Fibroblast of skin of right biceps (primary cell): ENCODE results near the gene SCFD2.
A peak's percentile ranks its signal among the peaks of the same experiment; 100 is the strongest.
"Not testable (repeated sequence)": the region's sequence is repeated elsewhere in the genome, so short reads cannot be mapped to it uniquely, and the experiment has no call there.

ENCODE experiments used
- DNase-seq: peaks from one replicate; pipeline ENCODE4 v3.0.0-alpha.2; 2013

Gene SCFD2

DNA sequence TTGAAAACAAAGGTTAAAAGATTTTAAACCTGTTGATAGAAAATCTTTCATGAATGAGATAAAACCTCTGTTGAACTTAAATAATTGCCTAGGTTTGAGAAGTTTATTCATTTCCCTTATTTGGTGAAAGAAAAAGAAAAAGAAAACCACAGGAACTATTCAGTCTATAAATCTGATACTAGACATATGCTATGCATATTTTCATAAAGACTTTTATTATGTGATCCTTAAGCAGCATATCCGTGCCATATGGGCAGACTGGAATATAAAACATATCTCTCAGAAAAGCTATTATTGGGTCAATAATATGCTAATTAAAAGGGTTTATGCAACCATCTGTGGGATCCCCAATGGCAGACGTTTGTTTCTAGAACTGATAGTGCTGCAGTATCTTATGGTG is 325.0 kb downstream of the SCFD2 start:
- peak; percentile 51 for DNase-seq

DNA sequence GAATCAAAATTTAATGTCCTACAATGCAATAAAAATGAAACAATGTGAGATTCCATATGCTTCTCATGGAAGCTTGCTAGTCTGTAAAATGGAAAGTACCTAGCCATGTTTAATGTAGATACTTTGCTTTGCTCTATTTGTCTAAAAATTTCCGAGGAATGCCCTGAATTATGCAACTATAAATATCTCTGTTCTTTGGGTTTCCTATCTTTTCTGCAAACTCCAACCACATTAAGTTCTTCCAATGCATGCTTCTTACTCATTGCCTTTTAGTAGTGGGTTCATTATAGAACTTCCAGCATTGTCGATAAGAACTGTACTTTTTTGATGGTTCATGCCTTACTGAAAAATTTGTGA is 325.4 kb downstream of the SCFD2 start:
- DNase-seq = peak; percentile 69

DNA sequence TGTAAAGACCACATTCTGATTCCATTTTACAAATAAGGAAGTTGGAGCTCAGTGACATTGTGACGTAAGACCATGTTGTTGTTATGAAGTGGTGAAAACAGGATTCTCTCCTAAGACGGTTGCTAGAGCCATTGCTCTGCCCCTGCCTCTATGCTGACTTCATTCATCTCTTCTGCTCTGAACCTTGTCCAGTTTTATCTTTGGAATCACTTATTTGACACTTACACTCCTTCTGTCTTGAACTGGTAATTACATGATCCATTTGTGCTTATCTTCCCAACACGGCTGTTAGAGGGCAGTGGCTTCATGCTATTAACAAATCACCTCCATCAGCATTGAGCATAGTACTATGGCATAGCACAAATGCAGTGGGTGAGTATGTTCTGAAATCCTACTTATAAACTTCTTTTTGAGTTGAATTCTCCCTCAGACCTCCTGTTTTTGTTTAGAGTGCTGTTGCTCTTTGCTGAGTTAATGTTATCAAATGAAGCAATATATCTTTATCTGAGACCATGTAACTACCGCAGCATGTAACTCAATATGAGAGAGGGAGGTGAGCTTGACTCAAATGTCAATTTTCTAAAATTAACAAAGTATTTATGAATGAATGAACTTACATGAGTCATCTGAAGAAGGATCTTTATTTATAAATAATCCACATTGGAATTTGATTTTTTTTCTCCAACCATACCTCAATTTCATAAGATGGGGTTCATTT is 326.0 kb downstream of the SCFD2 start:
- DNase-seq = no peak

DNA sequence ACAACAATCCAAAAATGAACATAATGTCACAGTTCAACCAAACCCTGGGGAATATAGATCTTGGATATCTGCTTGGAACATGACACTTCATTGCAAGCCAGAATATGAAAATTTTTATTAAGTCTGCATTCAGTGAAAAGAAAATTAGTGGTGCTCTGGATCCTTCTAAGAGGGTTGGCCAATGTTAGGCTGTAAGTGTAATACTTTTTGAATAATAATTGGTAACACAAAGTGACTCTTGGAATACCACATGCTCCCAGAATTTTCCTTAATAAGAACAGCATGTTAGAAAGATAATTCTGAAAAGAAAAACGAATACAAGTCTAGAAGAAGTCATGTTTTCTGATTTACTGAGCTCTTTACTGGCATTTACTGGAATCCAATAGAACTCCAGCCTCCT is 328.0 kb downstream of the SCFD2 start:
- DNase-seq = no peak

DNA sequence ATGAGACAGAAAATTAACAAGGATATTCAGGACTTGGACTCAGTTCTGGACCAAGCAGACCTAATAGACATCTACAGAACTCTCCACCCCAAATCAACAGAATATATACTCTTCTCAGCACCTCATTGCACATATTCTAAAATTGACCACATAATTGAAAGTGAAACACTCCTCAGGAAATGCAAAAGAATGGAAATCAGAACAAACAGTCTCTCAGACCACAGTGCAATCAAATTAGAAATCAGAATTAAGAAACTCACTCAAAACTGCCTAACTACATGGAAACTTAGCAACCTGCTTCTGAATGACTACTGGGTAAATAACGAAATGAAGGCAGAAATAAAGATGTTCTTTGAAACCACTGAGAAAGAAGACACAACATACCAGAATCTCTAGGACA is 333.0 kb downstream of the SCFD2 start:
- DNase-seq = not testable (repeated sequence)

DNA sequence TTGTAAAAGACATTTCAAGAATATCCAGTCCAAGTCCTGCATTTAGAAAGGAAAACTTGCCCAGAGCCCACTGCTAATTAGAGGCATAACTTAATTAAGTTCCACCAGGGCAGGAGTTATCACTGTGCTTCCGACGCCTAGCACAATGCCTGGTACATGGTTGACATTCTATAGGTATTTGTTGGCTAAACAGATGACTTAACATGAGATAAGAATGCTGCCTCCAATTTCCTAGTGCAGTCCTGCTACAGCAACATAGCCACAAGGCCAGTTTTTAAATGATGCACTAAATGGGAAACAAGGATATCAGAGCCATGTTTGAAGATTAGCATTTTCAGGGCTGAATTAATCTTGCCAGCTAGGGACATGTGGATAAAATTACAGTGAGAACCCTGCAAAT is 339.6 kb downstream of the SCFD2 start:
- DNase-seq = no peak

DNA sequence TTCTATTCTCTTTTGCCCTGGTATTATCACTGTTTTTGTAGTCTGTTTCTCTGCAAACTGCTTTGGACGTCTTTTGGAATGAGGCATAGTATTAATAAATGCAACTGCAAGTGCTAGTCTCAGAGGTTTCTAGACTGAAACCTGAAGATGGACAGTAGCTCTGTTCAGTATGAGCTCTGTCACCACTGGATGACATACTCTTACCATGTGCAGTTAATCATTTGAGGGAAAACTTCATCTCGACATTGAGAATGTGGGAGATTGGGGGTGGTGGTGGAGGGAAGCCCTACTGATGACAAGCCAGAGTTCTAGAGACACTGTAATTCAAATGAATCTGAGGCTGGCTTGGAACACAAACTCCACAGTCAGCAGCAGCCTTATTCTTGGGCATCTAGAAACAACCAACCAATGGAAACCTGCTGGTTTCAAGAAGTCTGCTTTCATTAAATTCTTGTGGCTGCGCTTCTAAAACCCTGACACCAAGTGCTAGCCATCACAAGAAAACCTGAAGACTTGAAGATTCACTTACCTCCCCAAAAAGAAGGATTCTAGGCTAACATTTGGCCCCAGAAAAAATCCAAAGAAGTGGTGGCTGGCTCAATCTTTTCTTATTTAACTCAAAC is 342.1 kb downstream of the SCFD2 start:
- peak; percentile 59 for DNase-seq

DNA sequence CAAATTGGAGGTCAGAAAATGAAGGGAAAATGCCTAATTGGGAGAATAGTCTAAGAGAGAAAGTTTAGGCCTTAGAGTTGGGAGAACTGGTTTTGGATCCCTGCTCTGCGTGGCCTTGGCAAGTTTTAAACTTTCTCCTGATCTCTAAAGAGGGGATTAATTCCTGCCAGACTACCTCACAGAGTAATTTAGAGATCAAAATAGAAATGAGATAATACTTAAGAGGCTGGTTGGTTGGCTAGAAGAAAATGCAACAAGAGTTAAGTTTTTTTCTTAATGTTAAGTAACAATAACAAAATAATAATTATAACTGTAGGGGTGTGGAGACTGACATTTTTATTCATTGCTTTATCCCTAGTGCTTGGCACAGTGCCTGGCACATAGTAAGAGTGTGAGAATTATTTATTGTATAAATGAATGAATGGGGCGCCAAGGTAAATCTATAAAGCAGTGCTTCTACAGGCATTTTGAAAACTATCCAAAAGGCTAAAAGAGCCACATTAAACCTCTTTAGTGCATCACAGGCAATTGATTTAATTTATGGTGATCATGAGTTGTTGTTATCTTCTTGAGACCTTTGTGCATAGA is 343.3 kb downstream of the SCFD2 start:
- DNase-seq = no peak

DNA sequence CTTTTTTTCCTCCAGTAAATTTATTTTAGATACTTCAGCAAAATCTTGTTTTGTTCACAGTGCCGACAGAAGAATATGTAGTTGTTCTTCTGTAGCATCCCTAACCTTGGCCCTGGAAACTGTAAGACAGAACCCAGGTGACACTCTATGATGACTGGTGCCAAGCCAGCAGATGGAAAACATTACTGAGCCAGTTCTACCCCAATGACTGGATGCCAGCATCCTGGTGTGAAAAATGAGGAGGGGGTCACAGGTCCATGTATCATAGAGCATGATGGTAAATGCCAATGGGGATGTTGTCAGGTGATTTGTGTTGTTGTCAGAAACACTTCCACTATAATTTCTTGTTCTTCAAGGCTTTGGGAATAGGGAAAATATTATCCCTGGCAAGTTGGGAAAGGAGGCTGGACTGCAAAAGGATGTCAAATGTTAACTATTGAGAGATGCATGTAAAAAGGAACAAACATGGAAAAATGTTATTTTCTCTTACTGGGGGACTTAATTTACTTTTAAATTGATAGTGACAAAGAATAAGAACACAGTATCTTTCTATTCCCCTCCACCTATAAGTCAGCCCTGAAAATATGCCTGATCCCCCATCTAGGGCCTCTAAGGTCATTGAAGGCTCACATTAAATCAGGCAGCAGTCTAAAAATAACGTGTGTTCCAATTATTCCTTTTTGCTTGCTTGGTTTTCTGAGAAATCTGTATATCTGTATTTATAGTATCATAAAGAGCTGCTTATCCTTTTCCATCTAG is 343.9 kb downstream of the SCFD2 start:
- DNase-seq = no peak

DNA sequence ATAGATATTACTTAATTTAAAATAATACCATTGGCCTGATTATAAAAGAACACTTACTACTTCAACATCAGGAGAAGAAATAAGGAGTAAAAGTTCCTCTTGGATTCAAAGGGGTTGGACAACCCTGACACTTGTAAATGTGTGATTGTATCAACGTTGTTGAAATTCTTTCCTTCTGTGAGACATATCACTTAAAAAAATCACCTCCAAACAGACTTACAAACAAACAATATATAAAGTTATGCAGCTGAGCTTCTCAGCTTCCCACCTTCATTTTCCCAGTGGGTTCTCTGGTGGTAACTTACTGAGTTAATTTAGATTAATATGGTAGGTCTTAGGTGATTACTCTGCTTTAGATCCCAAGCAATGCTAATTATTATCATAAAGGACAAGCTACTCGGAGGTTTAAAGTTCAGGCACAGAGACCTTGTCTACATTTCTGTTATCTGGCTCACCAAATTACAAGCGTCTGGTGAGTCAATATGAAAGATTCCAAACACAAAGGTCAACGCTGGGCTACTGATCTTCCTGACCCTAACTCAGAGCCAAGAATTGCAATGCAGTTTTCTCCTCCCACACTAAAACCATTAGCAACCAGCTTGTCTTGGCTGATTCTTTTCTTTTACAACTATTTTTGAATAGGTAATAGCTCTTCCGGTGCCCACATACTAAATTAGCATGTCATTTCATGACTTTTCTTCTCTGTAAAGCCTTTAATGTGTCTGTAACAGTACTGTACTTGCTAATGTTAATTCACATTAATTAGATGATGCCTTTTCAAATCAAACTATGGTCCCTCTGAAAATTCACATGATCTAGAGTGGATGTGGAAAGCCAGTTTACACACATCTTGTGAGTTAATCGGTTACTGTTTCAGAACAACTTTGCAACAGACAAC is 346.1 kb downstream of the SCFD2 start:
- peak; percentile 83 for DNase-seq

DNA sequence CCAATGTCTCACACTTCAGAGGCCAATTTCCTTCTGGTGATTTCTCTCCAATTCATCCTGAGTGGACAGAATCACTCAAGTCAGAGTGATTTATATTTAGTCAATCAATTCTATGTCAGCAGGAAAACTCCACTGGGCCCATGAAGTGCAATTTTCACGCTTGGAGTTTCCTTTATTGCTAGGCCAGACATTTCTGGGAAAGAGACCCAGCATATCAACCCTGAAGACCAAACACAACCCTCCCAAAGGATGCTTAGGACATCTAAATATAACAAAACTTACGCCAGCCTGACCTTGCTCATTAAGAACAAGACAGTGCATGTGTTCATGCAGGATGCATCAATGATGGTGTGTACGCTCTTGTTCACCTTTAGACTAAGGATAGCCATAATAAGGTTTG is 347.4 kb downstream of the SCFD2 start:
- DNase-seq = no peak

DNA sequence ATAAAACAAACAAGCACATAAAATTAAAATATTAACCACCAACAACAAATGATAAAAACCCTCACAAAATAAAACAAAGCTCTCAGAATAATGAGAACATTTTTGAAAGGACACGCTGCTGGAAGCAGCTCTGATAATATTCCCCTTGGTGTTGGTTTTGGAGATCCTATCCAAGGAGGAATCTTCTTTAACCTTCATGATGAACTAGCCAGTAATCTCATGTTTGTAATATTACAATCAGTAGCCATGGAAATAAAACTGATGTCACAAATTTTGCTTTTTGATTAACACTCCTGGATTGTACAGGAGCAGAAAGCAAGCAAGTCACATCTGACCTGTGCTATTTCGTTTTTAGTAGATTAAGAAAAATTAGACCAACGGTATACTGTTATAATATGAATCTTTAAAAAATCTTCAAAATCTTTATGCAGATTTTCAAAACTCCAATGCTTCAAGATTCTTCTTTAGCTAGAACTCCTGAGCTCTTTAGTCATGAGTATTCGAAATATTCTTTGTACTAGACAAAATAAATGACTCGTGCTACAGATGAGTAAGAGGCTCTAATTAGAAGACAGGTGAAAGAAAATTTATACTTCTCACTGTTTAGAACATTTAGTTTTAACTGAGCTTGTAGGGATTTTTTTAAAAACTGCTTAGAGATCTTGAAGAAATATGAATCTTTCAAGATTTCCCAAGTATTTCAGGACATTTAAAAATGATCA is 349.6 kb downstream of the SCFD2 start:
- DNase-seq = peak; percentile 52

DNA sequence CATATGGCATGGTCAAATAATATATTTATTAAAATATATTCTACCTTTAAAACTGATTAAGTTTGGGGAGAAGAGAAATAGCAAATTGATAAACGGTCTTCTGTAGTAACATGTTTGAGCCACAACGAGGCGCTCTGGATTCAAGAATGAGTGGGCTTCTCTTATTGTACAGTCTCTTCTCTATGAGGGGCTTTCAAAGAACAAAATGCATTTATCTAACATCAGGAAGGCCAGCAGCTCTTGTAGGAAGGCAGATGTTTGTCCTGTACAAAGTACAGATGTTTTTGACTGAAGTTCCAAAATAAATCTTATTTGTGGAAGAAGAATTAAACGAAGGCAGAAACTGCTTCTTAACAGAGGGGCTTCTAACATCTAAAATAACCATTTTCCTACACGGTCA is 350.2 kb downstream of the SCFD2 start:
- peak; percentile 70 for DNase-seq

DNA sequence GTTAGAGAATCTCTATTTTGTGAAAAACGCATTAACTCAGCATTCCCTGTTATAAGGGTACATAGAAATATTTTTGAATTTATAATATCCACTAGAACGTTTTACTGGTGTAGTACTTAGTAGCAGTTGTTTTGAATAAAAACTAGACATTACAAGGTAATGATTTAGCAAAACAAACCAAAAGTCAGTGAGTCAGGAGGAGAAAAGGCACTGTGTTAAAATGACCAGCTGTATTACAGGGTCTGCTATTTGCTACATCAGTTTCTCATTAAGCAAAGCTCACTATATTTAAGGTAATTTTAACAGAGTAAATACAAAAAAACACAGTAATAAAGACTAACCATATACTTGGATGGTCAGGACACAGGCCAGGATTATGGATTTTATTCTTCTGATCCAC is 351.0 kb downstream of the SCFD2 start:
- DNase-seq = peak; percentile 41

DNA sequence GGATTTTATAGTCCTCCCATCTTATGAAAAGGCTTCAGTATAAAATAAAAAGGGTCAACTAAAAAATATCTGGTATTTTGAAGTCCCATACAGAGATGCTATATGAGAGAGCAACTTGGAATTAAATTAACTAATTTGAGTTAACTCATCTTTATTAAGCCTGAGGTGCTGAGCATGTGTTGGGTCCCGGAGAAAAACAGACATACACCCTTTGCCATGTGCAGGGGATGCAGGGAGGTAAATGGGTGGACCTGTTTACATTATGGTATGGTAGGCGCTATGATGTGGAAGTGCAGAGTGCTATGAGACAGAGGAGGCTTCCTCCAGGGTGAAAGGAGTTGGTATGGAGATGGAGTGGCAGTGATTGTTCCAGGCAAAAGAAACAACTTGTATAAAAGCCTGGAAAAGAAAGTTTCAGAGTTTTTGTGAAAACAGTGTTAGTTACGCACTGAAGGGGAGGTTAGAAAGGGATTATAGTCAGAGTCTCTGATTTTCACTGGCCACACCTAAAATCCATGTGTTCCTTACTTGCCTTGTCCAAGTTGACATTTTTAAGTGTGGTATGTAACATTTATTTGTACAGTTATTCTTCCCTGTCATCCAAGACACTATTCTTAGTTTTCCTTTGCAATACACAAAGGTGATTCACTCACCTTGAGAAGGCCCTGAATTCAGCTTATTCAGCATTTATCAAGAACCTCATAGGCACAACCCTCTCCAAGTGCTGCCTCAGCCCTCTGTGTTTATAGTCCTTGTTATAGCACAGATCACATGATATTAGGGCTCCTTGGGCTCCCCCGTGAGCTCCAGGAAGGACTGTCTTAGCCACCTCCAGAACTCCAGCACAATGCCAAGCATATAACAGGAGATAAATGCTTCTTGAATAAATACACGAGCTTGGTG is 351.7 kb downstream of the SCFD2 start:
- no peak for DNase-seq

DNA sequence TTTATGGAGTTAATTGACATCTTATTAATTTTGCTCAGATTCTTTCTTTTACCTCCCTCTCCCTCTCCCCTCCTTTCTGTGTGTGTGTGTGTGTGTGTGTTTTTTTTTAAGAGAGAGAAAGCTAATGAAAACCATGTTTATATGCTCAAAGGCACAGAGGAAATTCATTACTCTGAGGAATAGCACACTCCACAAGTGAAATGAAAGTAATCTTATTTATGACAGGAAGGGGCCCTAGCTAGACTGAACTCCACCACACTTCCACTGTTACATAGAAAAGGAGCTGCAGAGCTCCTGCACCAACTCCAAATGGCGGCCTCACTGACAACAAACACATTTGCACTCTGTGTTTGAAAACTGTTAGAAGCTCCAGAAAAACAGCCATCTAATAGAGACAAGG is 353.1 kb downstream of the SCFD2 start:
- peak; percentile 69 for DNase-seq

DNA sequence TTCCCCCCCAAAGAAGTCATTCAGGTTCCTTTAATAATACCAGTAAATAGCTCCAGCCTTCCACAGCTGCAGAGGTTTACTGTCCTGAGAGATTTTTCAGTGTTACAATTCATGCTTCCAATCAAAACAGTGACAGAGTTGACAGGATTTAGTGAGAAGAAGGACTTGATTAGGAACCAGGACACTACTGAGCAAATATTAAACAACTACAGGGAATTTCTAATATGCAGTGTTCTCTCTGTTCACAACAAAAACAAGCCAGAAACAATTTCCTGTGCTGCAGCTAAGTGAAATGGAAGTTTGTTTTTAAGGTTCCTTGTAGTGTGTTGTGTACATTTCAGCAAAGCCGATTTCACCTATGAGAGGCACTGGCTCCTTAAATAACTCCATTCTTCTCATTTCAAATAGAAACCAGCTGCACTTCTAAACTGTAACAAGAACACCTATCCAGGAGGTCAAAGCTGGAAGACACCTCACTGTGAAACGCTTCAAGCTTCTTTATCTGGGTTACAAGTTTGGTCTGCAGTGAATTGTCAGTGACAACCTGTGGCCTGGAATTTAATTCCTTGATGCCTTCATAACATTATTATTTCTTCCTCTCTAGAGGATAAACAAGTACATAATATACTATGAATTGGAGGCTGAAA is 354.5 kb downstream of the SCFD2 start:
- no peak for DNase-seq

DNA sequence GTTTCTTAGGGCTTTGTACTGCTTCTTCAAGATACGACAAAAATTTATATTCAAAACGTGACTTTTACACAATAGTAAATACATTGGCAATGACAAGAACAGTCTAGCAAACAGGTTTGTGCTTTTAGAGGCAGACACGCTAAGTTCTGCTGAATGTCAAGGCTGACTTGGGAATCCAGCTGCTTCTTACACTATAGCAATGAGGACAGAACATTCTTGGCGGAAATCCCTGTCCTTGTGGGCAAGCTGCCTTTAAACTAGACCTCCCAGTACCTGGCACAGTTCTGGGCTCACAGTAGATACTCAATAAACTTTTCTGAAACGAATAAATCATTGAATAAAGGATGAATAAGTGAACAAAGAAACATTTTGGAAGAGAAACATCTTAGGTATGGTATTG is 355.5 kb downstream of the SCFD2 start:
- DNase-seq = peak; percentile 68

DNA sequence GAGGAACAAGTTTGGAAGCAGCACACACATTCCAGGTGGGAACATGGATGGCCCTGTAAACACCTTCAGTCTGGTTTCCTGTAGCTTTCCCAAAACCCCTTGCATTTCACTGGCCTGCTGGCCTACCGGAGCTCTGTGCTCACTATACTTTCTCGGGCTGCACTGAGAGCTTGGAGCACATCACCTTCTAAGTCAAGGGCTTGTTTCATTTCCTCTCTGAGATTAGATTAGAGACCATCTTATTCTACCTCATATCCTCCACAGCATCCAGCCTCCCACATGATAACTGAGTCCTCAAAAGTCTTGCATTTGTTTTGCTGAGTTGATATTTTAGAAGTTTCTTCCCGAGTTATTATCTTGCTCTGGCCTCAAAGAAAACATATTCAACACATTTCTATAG is 356.0 kb downstream of the SCFD2 start:
- DNase-seq = no peak

DNA sequence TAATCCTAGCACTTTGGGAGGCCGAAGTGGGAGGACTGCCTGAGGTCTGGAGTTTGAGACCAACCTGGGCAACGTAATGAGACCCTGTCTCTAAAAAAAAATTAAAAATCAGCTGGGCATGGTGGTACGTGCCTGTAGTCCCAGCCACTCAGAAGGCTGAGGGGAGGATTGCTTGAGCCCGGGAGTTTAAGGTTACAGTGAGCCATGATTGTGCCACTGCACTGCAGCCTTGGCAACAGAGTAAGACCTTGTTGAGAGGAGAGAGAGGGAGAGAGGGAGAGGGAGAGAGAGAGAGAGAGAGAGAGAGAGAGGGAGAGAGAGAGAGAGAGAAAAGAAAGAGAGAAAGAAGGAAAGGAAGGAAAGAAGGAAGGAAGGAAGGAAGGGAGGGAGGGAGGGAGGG is 358.8 kb downstream of the SCFD2 start:
- no peak for DNase-seq
